Right atrium auricular region (tissue), 2 donors: Measurements from ENCODE around the gene FGD5. TPM values are rescaled to one million over a fixed set of nuclear protein-coding genes. Genes with fewer than 3 reads are reported as not detected.

ENCODE experiments used
- DNase-seq: peaks from one replicate; pipeline ENCODE4 v3.0.0-alpha.2; 2019; ENCODE audit warnings: low spot score
- H3K27ac ChIP-seq, 2 donors: fragments of 200-600 bp; sonication (generic); 1 replicate in 1 of 2; 2 replicates in 1 of 2; pipeline ENCODE4 v1.5.1; 2016 to 2019
- H3K27me3 ChIP-seq, 2 donors: fragments of 200-600 bp; sonication (generic); one replicate each; pipeline versions ENCODE4 v1.5.1 to v1.6.0; 2017 to 2019
- H3K36me3 ChIP-seq: fragments of 200-600 bp; sonication (generic); one replicate; pipeline ENCODE4 v1.5.1; 2016
- H3K4me1 ChIP-seq, 2 donors: fragments of 200-600 bp; sonication (generic); one replicate each; pipeline versions ENCODE4 v1.5.1 to v1.6.0; 2017 to 2019
- H3K4me3 ChIP-seq, 2 donors: fragments of 200-600 bp; sonication (generic); 1 replicate in 1 of 2; 2 replicates in 1 of 2; pipeline ENCODE4 v1.5.1; 2017 to 2019; ENCODE audit warnings: mild to moderate bottlenecking in 1 of 2, moderate library complexity in 1 of 2
- H3K9me3 ChIP-seq, 2 donors: fragments of 200-600 bp; sonication (generic); one replicate each; pipeline ENCODE4 v1.5.1; 2019
- total RNA-seq, 2 donors: library from RNA; depleted of rRNA; stranded (reverse); fragments of >200 nt; gene quantifications; one replicate each; pipeline ENCODE4 v1.1.0, GENCODE V29; 2016
- TF ChIP-seq, protein P1 (sequence below), 2 donors: fragments of 200-600 bp; sonication (generic); IDR thresholded peaks; one replicate each; pipeline ENCODE4 v1.5.1; 2019; ENCODE audit warnings: antibody characterized with exemption in 2 of 2

The FGD5 gene
- total RNA-seq, 2 donors from 2014 or later = 9.6 to 18.8 TPM

DNA sequence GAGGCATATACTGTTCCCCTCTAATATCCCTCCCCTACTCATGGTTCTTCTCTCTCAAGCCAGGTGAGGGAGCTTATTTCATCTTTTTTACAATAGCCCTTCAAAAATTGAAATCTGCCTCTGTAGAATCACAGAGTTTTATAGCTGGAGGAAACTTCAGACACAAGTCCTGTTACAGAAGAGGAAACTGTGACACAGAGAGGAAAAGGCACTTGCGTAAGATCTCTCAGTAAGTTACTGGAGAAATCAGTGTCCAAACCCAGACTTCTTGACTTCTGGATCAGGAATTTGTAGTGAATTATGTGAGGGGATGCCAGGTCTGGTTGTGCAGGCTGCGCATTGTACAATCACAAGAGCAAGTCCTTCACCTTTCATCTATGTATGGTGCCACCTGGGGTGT is 4.6 kb downstream of the FGD5 start:
- H3K4me1 ChIP-seq = peaks cover 0 to 21% of the 10 kb centered on the region in 2 donors
- no peak overlapping the region for H3K4me3 ChIP-seq
- peaks cover 17% of the 10 kb centered on the region for H3K36me3 ChIP-seq
- H3K9me3 ChIP-seq = no peaks in the 10 kb centered on the region
- no peaks in the 10 kb centered on the region for H3K27me3 ChIP-seq
- H3K27ac ChIP-seq = peak overlapping the region; percentile 31 to 35
- TF ChIP-seq, protein P1, sequence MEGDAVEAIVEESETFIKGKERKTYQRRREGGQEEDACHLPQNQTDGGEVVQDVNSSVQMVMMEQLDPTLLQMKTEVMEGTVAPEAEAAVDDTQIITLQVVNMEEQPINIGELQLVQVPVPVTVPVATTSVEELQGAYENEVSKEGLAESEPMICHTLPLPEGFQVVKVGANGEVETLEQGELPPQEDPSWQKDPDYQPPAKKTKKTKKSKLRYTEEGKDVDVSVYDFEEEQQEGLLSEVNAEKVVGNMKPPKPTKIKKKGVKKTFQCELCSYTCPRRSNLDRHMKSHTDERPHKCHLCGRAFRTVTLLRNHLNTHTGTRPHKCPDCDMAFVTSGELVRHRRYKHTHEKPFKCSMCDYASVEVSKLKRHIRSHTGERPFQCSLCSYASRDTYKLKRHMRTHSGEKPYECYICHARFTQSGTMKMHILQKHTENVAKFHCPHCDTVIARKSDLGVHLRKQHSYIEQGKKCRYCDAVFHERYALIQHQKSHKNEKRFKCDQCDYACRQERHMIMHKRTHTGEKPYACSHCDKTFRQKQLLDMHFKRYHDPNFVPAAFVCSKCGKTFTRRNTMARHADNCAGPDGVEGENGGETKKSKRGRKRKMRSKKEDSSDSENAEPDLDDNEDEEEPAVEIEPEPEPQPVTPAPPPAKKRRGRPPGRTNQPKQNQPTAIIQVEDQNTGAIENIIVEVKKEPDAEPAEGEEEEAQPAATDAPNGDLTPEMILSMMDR (IDR thresholded peaks at IDR 0.05) = no peak
- no peak for DNase-seq

- TF ChIP-seq, protein P1 (IDR thresholded peaks at IDR 0.05) = no peak
- H3K36me3 ChIP-seq = peaks cover 16% of the 10 kb centered on the region
- no peak overlapping the region for H3K4me3 ChIP-seq
- DNase-seq = no peak
- H3K27me3 ChIP-seq = no peaks in the 10 kb centered on the region
- no peaks in the 10 kb centered on the region for H3K9me3 ChIP-seq
- peak overlapping the region; percentile 31 to 35 for H3K27ac ChIP-seq
- H3K4me1 ChIP-seq = peaks cover 0 to 22% of the 10 kb centered on the region in 2 donors
Observed at GRCh38 chr3:14823910-14824629, 5.3 kb downstream of the FGD5 start.

DNA sequence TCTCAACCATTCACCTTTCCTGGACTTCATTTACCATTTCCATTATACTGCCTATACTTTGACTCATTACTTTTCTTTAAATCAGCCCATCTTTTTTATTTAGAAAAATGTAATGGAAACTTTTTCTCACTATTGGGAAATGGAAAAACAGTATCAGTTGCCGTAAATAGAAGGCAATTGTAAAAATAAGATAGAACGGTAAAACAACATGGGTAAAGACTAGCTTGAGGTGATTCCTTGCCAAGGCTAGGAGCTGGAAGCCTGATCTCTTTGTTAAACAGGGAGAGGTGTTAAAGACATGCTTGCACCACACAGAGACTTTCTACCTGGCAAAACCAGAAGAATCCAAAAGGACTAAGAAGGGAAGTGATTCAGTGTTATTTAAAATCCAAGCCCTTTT is 5.9 kb downstream of the FGD5 start:
- H3K4me1 ChIP-seq = peaks cover 0 to 27% of the 10 kb centered on the region in 2 donors
- DNase-seq = no peak
- peak overlapping the region in 1 of 2 donors; percentile 35 for H3K27ac ChIP-seq
- H3K36me3 ChIP-seq = peaks cover 11% of the 10 kb centered on the region
- no peaks in the 10 kb centered on the region for H3K9me3 ChIP-seq
- H3K4me3 ChIP-seq = no peak overlapping the region
- TF ChIP-seq, protein P1 (IDR thresholded peaks at IDR 0.05) = no peak
- H3K27me3 ChIP-seq = no peaks in the 10 kb centered on the region

- TF ChIP-seq, protein P1 (IDR thresholded peaks at IDR 0.05) = no peak
- Histone ChIP-seq H3K36me3 (no peaks in the 10 kb centered on the region), H3K9me3 (no peaks in the 10 kb centered on the region), H3K27me3 (no peaks in the 10 kb centered on the region), H3K4me3 (no peak overlapping the region), H3K27ac (no peak overlapping the region), H3K4me1 (peaks cover 0 to 30% of the 10 kb centered on the region in 2 donors)
- no peak for DNase-seq
Observed at GRCh38 chr3:14826069-14826468, 7.3 kb downstream of the FGD5 start.

DNA sequence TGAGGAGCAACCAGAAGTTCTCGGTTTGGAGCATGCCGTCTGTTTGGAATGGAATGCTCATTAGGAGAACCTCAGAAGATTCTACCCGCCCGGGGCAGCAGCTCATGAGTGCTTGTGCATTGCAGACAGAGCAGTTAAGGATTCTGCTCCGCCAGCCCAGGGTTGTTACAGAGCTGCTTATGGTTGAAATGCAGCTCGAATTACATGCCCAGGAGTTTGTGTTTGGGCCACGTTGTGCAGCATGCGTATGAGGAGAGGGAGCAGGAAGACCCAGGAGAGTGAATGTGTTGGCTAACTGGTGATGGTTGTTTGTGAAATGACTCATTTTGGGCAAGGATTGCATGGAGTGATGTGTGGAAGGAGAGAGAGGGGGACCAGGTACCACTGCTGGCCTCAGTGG is 9.0 kb downstream of the FGD5 start:
- Histone ChIP-seq H3K4me3 (no peak overlapping the region), H3K27me3 (no peaks in the 10 kb centered on the region), H3K9me3 (no peaks in the 10 kb centered on the region), H3K36me3 (no peaks in the 10 kb centered on the region), H3K4me1 (peaks cover 0 to 35% of the 10 kb centered on the region in 2 donors), H3K27ac (no peak overlapping the region)
- TF ChIP-seq, protein P1 (IDR thresholded peaks at IDR 0.05) = no peak
- no peak for DNase-seq

DNA sequence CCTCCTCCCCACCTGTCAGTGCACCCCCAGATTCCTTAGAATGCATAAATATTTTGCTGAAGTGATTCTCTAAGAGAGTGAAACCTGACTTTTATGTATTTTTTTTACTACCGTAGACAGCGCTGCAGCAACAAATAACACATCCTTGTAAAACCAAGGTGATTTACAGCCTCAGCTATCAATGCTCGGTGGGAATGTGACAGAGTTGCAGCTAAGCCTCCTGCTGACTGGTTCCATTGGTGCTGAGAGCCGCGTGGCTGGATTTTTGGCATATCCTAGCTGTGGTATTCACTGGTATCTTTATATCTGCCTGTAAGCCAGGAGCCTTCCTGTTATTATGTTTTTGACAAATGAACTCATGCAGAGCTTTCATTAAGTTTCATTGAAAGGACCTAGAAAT is 11.0 kb downstream of the FGD5 start:
- no peaks in the 10 kb centered on the region for H3K9me3 ChIP-seq
- no peak for DNase-seq
- H3K4me3 ChIP-seq = no peak overlapping the region
- H3K27ac ChIP-seq = no peak overlapping the region
- no peaks in the 10 kb centered on the region for H3K36me3 ChIP-seq
- no peaks in the 10 kb centered on the region for H3K27me3 ChIP-seq
- TF ChIP-seq, protein P1 (IDR thresholded peaks at IDR 0.05) = no peak
- peaks cover 0 to 24% of the 10 kb centered on the region in 2 donors for H3K4me1 ChIP-seq
